Skin of body (tissue), 2 donors: Measurements from ENCODE around the gene UNC45A. TPM values are rescaled to one million over a fixed set of nuclear protein-coding genes. Genes with fewer than 3 reads are reported as not detected.
"Not testable (repeated sequence)": the region's sequence is repeated elsewhere in the genome, so short reads cannot be mapped to it uniquely, and the experiment has no call there.

Source experiments
- DNase-seq: peaks from one replicate; lab custom pipeline; 2025; lab: John Stamatoyannopoulos, UW
- total RNA-seq: library from RNA; depleted of rRNA; stranded (reverse); fragments of >200 nt; gene quantifications from one replicate; pipeline ENCODE4 v1.2.3, GENCODE V29; 2014

The UNC45A gene
- total RNA-seq, 1 donor from 2014 or later = 45.0 TPM

DNA sequence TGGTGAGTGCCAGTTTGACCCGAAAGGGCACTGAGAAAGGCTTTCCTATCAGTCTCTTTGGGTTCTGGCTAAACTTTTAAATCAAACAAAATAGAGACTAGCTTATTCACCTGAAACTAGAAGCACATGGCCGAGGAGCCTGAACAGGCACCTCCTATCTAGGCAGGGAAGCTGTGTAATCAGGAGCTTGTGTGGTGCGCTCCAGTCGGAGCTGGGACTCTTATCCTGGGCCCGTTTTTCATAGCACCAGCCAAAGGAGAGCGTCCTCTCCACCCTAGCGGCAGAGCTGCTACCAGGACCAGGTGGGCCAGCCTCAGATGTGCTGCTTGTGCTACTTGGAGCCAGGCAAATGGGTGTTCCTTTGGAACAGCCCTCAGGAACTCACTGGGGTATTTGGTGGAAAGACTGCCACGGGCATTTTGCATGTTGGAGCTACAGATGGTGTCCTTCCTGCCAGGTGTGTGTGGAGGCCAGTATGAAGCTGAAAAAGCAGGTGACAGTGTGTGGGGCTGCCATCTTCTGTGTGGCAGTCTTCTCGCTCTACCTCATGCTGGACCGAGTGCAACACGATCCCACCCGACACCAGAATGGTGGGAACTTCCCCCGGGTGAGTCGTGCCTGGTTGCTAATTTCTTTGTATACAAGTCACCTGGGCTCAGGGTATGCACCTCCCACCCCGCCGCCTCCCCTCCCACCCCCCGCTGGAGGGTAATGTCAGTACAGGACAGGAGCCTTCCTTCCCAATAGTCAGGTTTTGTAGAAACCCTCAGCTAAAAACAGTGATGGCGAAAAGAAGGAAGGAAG, 31.1 kb upstream of the UNC45A start:
- no peak for DNase-seq

DNA sequence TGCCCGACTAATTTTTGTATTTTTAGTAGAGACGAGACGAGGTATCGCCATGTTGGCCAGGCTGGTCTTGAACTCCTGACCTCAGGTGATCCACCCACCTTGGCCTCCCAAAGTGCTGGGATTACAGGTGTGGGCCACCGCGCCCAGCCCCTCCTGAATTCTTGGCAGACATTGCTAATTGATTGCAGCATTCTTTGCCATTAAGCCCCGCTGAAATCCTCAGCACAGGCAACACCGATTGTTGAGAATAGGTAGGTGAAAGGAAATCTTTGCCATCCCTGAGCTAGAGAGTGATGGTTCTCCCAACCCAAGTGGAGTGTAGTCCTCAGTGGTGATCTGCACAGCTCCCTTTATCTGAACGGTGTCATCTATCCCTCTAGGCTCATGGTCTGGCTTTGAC, 30.3 kb upstream of the UNC45A start:
- no peak for DNase-seq

DNA sequence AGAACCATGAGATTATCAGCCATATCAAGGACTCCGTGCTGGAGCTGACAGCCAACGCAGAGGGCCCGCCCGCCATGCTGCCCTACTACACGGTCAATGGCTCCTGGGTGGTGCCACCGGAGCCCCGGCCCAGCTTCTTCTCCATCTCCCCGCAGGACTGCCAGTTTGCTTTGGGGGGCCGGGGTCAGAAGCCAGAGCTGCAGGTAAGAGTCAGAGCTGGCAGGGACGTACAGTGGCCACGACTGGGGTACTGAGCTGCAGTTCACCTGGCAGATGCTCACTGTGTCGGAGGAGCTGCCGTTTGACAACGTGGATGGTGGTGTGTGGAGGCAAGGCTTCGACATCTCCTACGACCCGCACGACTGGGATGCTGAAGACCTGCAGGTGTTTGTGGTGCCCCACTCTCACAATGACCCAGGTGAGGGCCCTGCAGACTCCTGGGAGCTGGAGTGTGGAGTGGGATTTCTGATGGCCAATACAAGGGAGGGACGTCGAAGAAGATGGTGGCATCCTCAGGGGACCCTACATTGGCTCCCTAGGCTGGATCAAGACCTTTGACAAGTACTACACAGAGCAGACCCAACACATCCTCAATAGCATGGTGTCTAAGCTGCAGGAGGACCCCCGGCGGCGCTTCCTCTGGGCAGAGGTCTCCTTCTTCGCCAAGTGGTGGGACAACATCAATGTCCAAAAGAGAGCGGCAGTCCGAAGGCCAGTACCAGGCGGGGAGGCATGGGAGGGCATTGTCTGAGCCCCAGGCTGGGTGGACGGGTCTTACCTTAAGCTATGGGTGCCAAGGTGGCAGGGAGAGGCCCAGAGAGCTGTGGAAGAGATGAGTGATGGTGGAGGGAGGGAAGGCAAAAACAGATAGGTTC, 29.5 kb upstream of the UNC45A start:
- no peak for DNase-seq

DNA sequence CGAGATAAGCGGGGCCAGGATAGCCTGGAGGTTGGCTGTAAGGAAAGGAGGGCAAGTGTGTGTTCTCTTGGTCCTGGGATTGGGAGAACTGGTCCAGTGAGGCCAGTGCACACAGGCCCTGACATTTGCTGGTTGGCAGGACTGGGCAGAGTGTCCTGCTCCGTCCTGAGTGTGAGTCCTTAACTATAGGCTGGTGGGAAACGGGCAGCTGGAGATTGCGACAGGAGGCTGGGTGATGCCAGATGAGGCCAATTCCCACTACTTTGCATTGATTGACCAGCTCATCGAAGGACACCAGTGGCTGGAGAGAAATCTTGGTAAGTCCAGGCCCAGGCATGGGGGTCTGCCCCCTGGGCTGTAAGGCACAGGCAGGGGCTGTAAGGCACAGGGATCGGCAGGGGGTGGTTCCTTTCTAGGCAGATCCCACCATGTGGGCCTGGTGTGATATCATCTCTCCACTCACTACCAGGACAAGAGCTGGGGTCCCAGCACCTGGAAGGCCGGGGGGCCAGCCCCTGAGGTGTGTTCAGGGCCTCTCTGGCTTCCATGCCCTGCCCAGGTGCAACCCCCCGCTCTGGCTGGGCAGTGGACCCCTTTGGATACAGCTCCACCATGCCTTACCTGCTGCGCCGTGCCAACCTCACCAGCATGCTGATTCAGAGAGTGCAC, 28.8 kb upstream of the UNC45A start:
- DNase-seq = no peak

DNA sequence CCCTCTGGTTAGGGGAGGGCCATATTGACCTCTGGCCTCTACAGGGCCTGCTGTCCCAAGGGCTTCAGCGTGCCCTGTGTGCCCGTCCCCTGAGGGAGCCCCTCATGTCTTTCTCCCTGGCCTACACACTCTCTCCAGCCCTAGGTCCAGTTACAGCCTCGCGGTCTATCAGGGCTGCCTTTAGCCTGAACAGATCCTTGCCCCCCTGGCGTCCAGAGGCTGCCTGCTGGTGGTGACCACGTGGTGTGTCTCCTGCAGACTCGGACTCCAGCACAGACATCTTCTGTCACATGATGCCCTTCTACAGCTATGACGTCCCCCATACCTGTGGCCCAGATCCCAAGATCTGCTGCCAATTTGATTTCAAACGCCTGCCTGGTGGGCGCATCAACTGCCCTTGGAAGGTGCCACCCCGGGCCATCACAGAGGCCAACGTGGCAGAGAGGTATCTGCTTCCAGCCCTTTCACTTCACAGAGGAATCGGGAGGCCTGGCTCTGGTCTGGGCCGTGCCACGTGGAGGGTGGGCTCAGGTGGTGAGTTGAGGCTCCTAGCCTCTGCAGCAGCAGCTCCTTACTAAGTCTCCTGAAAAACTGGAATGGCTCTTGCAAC, 27.9 kb upstream of the UNC45A start:
- DNase-seq = no peak

DNA sequence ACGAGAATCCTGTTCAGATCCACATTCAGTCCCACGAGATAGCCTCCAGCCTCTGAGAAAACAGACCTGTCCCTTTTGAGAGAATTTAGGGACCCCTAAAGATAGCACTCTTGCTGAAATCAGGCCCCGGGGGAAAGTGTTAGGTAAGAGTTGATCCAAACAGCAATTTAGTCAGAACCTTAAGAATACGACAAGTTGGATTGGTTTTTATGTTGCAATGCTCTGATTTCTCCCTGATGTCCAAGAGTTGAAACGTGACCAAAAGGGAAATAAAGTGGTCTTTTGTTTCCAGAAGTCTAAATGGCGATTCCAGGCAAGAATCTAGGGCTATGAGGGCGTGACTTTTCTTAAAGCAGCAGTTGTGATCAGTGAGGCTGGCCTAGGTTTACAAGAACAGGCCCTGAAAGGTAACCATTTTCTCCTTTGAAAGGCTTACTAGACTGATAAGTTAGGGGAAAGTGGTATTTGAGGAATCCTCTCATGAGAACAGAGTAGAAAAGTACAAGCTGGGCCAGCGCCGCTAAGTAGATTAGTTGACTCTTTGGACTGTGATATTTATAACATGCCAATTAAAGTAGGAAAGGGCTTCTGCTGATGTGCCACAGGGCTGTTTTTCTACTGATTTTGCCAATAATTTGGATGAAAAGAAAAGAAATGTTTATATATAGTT, 27.1 kb upstream of the UNC45A start:
- no peak for DNase-seq

DNA sequence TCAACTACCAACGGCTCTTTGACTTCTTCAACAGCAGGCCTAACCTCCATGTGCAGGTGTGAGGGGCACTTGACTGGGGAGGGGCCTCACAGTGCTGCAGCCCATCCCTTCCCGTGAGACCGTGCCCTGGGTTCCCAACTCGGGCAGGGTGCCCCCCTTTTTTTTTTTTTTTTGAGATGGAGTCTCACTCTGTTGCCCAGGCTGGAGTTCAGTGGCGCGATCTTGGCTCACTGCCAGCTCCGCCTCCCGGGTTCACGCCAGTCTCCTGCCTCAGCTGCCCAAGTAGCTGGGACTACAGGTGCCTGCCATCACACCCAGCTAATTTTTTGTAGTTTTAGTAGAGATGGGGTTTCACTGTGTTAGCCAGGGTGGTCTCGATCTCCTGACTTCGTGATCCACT, 25.6 kb upstream of the UNC45A start:
- not testable (repeated sequence) for DNase-seq

DNA sequence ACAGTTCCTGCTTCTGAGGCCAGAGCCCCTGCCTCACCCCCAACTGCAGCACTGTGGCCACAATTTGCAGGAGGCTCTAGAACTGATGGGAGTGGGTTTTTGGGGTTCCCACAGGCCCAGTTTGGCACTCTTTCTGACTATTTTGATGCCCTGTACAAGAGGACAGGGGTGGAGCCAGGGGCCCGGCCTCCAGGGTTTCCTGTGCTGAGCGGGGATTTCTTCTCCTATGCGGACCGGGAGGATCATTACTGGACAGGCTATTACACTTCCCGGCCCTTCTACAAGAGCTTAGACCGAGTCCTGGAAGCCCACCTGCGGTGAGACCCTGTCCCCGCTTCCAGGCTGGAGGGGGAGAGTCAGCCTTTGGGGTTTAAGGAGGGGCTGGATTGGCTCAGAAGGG, 25.1 kb upstream of the UNC45A start:
- DNase-seq = no peak

DNA sequence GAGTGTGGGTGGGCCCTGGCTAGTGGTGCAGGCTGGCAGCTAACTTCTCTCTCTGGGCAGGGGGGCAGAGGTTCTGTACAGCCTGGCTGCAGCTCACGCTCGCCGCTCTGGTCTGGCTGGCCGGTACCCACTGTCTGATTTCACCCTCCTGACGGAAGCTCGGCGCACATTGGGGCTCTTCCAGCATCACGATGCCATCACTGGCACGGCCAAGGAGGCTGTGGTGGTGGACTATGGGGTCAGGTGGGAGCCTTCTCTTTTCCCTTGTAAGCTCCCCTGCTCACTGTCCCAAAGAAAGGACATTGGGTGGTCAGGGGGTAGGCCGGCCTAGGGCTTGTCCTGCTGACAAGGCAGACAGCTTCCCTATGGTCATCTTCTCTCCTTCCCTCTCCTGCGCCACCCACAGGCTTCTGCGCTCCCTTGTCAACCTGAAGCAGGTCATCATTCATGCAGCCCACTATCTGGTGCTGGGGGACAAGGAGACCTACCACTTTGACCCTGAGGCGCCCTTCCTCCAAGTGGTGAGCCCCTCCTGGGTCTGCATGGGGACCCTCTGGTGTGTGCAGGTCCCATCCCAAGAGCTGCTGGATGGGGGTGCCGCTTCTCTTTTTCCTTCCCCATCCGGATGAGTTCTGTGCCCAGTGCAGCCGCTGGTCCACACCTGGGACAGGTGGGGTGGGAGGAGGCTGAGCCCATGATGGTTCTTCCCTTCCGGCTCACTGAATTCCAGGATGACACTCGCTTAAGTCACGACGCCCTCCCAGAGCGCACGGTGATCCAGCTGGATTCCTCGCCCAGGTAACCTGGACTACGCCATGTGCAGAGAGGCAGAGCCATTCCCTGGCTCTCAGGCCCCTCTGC, 24.4 kb upstream of the UNC45A start:
- DNase-seq = no peak

DNA sequence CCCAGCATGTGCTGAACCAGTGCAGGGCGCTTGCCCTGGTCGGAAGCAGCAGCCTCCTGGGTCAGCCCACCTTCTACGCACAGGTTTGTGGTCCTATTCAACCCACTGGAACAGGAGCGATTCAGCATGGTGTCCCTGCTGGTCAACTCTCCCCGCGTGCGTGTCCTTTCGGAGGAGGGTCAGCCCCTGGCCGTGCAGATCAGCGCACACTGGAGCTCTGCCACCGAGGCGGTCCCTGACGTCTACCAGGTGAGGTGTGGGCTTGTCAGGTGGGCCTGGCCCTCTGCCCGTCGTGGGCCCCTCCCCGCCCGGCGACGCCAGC, 23.8 kb upstream of the UNC45A start:
- no peak for DNase-seq

DNA sequence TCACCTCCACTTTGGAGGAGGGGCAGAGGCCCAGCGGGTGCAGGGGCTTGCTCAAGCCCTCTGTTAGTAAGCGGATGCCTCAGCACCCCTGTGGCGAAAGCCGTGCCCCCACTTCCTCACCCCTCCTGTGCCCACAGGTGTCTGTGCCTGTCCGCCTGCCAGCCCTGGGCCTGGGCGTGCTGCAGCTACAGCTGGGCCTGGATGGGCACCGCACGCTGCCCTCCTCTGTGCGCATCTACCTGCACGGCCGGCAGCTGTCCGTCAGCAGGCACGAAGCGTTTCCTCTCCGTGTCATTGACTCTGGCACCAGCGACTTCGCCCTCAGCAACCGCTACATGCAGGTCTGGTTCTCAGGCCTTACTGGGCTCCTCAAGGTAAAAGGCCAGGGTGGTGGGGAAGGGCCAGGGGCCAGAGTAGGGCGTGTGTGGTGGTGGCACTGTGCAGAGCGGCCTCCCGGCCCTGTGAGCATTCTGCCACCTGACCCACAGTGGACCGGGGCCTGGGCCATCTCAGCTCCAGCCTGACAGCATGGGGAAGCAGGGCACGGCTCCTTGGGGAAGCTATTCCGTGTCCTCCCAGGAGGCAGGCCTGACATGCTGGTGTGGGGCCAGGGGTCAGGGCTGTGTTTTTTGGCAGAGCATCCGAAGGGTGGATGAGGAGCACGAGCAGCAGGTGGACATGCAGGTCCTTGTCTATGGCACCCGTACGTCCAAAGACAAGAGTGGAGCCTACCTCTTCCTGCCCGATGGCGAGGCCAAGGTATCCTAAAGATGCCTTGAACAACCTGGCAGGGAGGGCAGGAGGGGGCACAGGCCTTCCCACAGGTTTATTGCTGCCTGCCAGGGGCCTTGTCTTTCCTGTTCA, 22.9 kb upstream of the UNC45A start:
- no peak for DNase-seq

DNA sequence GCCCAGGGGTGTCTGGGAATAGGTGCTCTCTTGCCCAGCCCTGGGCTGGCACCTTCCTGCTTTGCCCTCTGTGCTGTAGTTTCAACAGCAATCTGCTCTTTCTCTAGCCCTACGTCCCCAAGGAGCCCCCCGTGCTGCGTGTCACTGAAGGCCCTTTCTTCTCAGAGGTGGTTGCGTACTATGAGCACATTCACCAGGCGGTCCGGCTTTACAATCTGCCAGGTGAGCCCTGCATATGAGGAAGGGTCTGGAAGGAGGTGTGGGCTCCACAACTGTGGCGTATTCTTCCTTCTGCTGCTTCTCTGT, 22.4 kb upstream of the UNC45A start:
- no peak for DNase-seq

DNA sequence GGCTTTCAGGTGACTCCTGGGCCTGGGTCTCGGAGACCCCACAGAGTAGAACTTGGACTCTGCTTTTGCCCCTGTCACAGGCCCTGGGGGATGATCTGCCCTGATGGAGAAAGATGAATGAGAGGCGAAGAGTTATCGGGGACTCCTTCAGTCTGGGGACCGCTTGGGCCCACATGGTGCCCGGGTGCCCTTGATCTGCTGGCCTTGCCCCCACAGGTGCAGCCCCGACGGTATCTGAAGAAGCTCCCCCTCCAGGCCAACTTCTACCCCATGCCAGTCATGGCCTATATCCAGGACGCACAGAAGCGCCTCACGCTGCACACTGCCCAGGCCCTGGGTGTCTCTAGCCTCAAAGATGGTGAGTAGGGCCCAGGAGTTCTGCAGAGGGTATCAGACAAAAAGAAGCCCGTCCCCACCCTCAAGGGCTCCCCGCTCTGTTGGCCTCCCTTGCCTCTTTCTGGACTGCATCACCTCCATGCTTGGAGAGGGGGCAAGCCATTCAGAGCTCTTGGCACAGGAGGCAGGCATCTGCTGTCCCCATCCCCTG, 21.6 kb upstream of the UNC45A start:
- DNase-seq = no peak

DNA sequence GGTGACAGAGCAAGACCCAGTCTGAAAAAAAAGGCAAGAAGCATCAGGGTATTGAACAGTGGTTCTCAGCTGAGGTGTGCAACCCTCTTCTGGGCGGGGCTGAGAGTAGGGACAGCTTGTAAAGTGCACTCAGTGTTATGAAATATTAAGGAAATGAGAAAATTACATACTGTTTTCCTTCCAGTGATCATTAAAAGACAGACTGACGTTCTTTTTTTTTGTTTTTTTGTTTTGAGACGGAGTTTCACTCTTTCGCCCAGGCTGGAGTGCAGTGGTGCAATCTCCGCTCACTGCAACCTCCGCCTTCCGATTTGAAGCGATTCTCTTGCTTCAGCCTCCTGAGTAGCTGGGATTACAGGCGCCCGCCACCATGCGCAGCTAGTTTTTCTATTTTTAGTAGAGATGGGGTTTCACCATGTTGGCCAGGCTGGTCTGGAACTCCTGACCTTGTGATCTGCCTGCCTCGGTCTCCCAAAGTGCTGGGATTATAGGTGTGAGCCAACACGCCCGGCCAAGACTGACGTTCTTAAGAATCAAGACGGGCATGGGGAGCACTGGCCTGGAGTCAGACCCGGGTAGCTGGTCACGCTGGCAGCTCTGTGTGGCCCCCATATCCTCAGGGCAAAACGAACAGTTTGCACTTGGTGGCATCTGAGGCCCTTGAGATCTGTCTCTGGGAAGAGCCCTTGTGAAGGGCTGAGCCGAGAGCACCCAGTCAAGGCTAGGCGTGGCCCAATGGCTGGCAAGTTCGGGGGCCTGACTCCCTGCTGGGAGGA, 20.6 kb upstream of the UNC45A start:
- DNase-seq = no peak

DNA sequence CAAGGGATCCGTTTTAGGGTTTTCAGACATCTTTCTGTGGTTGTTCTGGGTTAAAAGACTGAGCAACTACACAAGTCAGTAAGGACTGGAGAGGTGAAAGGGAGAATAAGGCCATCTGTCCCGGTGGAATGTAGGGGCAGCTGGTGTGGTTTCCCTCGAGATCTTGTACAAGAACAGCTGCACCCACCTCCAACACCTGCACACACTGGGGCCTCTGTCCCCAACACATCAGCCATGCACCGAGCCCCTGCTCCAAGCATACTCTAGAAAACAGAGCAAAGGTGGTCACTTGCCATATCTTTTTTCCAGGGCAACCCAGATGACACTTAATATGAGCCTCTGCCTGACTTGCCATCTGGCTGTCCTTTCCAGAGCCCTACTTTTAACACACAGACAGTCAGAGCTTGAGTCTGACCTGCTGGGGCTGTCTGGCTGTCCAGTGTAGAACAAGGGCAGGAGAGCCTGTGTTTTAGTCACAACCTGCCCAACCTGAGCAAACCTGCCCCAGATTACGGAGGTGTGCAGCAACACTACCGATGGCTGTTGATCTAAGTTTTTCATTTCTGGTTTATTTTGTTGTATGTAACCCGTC, 19.8 kb upstream of the UNC45A start:
- DNase-seq = no peak

DNA sequence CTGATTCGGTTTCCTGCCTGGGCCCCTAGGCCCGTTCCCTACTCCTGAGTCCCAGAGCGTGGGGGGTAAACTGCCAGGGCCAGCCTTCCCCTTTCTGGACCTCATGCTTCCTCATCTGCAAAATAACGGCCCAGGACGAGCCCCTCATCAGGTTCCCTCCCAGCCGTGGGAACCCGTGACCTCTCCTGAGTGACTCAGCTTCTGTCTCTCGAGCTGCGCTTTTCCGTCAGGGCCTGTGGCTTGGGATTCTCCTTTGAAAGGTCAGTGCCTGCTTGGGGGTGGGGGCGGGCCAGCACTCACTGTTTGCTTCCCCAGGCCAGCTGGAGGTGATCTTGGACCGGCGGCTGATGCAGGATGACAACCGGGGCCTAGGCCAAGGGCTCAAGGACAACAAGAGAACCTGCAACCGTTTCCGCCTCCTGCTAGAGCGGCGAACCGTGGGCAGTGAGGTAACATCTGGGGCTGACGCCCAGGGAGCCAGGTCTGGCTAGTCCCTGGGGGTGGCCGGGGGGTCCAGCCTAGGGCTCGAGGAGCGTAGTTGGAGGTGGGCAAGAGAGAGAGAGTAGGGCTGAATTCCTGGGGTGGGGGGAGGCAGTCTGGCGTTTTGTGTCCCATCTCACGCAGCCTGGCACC, 19.2 kb upstream of the UNC45A start:
- DNase-seq = no peak

DNA sequence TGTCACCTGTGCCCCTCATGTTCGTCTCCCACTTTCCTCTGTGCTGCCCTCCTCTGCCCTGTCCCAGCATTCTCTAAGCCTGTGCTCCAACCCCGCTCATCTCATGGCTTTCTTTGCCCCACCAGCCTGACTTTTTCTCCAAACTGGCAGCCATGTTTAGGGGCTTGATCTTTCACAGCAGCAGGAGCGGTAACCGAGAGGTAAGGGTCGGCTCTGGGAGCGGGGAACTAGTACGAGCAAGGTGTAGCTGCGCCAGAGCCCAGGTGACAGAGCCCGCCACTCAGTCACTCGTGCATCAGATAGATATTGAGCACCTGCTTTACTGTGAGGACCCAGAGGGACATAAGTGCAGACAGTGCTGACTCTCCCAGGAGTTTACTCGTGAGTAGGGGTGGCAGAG, 18.6 kb upstream of the UNC45A start:
- DNase-seq = no peak

DNA sequence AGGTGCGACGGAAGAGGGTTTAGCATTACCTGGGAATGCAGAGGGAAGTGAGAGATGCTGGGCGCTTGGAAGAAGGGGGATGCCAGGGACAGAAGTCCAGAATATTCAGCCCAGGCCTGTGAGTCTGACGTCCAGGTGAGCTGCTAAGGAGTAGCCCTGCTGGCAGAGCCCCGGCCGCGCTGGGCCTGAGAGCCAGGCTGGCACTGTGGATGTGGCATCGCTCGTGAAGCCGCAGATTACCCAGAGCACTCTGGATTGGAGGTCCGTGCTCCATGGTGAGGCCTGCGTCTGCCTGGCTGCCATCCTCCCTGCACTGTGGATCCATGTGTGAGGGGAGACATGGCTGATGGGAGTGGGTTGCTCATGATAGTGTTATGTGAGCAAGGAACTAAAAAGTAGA, 17.5 kb upstream of the UNC45A start:
- no peak for DNase-seq
